HG03280 (cell line): ENCODE data around the gene RALGAPA2.
A peak's percentile ranks its signal among the peaks of the same experiment; 100 is the strongest.

Source experiments
- ATAC-seq: cut with Tn5 transposase; IDR thresholded peaks from one replicate; pipeline ENCODE4 v1.9.1; 2021; ENCODE audit warnings: mild to moderate bottlenecking, moderate library complexity; ENCODE audit not compliant: unreplicated experiment

The RALGAPA2 gene

DNA sequence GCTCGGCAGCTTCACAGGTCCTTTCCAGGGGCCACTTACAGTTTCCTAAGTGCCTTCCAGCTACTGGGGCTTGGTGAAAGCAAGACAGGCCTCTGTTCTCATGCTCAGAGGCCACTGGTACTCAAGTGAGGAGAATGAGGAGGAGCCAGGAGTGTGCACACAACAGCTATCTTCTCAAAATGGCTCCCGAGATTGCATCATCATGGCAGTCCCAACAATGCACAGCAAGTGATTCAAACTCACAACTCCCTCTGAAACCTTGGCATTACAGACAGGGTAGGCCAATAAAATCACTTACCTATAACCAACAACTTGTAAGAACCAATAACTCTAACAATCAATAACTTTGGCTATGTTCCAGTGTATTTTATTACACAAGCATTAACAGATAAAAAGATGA lies 77.4 kb downstream of the RALGAPA2 start:
- no peak for ATAC-seq

DNA sequence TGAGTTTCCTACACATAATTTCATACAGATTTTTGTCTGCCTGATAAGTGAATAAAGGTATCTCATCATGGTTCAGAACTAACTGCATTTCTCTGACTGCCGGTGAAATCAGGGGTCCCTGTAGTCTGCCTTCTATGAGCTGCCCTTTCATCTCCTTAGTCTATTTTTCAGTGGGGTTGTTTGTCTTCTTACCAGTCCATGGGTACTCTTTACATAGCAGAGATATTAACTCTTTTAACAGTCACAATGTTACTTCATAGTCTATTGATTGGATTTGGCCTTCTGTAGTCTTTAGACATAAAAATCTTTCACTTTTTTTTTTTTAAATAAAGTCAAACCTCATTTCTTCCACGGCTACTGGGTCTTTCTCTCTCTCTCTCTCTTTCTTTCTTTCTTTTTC lies 79.8 kb downstream of the RALGAPA2 start:
- ATAC-seq = no peak

DNA sequence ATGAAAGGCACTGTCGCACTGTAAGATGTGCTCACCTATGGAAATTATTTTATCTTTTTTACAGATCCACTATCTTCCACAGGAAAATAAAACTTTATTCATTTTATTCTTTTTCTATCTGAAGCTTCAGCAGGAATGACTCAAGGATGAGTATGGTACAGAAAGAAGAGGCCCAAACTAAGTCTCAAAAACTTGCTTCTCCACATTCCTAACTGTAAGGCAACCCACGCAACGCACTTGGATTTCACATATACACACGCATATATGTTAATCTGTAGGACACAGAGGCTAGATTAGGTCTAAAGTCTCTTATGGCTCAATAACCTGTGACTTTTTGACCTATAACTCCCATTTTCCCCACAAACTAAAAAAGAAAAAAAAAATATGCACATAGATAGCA lies 81.9 kb downstream of the RALGAPA2 start:
- ATAC-seq = no peak

DNA sequence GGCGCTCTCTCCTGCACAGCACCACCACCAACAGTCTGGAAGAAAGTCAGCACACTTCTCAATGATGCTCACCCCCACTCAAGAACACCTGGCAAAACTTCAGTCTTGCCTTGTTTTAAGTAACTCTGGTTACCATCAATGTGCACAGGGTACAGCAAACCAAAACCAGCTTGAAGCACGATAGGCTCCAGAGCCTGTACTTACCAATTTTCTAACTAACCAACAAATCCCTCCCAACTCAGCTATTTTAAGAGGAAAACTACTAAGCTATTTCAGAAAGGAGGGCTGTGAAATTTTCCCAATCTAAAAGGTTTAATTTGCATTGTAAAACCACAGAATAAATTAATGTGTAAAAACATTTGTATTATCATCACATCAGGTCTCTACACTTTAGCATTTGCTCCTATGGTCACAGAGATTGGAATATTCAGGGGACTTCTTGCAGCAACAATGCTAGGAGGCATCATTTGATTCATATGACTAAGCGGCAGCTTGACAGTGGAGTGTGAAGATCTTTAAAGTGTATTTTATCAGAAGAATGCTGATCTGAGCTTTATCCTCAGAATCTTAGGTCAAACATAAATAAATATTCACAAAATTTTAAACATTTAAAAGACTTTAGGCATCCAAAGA lies 82.8 kb downstream of the RALGAPA2 start:
- no peak for ATAC-seq

DNA sequence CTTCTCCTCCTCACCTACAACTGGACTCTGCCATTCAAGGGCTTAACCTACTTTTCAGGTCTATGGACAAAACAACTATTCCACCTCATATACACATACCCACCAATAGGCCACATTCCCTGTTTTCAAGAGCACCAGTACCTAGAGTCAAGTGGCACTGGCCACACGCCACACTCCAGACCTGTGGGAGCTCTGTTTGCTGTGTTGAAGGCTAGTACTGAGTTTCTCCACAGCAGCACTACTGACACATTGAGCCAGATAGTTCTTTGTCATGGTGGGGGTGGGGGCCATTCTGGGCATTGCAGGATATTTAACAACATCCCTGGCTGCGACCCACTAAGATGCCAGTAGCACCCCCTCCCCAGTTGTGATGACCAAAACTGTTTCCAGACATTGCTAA lies 84.1 kb downstream of the RALGAPA2 start:
- ATAC-seq = no peak

DNA sequence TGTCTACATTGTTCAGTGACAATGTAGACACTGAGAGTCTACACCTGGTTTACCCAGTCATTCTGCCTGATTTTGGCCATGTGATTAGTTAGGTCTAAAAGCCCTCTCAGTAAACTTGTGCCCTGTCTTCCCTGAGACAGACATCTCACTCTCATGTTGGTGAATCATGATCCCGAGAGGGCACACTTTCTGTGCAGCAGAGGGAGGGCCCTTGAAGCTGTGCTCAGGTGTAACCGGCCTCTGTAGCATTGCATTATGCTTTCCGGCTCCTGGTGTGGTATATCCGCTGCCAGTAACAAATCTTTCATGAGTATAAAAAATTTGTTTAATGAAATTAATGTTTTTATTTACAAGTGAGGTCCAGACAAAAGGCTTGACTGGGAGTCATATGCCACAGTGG lies 85.0 kb downstream of the RALGAPA2 start:
- ATAC-seq = no peak

DNA sequence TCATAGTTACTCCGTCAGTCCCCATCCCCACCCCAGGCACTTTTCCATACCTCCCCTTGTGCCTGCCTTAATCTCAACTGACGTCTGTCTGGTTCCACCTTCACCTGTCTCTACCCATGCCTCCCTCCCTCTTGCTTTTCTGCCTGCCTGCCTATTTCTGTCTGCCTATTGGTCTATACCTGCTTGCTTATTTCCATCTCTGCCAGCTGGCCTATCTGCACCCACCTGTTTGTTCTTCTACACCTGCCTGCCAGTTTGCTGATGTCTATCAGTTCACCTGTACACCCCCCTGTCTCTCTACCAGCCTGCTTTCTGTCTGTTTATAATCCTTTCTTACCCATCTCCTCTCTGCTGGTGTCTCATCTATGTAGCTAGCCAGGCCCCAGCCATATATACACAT lies 87.5 kb downstream of the RALGAPA2 start:
- no peak for ATAC-seq

DNA sequence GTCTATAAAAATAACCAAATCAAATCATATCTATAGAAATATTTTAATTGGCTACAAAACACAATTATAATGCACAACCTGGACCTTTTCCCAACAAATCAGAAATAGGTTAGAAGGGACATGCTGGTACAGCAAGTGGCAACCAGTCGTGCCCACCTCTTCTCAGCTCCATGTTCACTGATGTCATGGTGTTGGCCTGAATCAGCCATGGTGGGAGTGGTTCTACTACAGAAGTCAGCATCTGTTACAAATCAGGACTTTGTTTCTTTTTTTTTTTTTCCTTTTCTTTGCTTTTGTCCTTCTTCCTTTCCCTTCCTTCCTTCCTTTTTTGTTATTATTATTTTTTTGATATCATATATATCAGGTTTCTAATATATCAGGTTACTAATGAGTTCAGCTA lies 91.2 kb downstream of the RALGAPA2 start:
- ATAC-seq = no peak

DNA sequence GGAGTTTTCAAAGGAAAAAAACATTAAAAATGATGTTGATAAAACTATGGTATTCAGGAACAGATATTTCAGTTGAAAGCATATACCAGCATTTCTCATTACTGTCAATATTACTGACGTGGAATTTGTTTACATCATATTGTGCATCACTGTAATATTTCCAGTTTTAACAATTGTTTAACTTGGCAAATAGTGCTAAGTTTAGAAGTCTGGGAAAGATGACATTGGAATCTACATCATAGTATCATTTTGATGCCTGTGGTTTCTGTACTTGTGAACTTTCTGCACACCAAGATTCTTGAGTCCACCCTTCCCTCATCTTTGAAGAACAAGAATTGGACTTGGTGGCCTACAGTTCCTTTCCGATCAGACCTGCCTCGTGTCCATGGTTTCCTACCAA lies 98.1 kb downstream of the RALGAPA2 start:
- no peak for ATAC-seq

DNA sequence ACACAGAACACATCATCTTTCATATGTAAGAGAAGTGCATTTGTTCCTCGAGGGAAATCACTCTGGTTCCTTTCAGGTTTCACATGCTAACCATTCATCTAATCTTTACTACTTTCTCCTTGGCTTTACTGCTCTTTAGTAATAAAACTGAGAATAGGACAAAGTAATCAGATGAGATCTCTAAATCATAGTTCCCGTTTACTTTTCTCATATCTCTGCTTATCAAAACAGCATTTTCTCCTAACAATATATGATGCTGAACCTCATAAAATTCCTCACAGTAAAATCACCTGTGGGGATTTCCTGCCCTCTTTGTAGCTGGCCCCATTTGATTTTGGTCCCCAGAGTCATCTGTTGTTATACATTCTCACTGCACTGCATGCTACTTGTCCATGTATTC lies 100.2 kb downstream of the RALGAPA2 start:
- ATAC-seq = no peak

DNA sequence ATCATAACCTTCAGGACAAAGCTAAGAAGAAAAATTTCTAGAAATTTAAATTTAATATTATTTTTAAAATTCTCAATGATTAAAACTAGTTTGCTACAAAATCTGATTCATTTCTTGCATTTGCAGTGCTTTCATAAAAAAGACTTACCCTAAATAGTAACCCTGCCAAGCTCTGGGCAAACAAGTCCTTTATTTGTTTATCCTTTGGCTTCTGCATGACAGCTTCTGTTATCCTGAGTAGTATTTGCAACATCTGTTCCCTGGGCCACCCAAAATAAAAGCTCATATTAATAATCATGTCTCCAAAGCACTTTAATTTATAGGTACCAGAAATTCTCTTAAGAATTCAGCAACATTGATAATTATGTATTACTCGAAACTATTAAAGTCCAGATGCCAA lies 101.3 kb downstream of the RALGAPA2 start:
- ATAC-seq = no peak

DNA sequence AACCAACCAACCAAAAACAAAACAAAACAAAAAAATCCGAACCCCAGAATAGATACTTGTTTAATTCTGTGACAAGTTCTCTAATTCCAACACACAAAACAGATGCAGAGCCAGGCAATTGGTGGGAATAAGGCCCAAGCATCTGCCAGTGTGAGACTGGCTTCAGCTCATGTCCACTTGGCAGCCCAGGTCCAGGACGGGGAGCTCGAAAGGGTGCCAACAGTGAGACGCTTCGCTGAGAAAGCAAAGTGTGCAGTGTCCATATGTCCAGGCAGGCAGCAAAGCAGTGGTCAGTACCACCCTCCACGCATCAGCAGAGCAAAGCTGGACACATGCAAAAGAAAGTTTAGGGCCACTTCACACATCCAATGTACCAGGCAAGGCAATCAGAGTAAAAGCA lies 102.9 kb downstream of the RALGAPA2 start:
- no peak for ATAC-seq

DNA sequence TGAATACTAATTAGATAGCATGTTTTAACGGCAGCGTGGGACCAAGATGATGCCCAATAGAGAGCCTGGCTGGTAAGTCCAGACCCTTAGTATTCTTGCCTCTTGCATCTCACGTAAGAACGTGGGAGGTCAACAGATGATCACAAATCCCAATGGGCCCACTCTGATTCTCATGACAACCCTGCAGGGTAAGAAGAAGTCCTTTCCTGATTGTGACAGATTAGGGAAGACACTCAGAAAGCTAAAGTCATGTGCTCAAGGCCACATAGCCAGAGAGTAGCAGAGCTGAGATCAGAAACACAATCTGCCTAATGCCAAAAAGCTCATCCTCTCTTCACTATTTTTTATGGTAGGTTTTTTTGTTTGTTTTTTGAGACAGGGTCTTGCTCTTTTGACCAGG lies 103.8 kb downstream of the RALGAPA2 start:
- ATAC-seq = no peak

DNA sequence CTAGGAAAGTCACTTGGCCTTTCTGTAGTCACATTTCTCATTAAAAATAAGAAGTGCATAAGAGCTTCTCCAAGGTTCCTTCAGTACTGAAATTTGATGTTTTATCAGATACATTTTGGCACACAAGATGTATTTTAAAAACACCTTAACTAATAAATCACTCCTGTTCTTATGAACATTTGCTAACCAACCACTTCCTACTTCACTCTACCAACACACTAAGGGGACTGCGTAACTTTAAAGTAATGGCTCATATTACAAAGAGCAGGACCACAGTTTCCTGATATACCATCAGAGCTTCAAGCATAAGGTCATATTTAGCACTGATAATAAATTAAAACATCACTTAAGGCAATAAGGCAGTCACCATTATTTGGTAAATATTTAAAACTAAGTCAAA lies 104.4 kb downstream of the RALGAPA2 start:
- no peak for ATAC-seq

DNA sequence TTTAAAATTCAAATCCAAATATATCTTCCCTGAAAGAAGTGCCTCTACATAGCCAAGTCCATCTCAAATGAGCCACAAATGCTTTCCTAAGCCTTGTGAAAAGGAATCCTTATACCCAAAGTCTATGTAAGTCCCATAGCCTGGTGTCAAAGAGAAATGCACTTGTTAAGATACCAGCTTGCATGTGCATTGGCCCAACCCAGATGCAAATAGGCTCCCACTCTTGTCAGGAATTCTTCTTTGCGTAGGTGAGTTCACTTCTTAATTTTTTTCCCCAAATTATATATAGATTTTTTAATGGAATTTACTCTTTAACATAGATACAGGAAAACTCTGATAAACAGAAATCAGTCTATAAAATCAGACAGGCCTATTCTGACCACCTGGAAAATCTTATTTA lies 105.6 kb downstream of the RALGAPA2 start:
- ATAC-seq = no peak

DNA sequence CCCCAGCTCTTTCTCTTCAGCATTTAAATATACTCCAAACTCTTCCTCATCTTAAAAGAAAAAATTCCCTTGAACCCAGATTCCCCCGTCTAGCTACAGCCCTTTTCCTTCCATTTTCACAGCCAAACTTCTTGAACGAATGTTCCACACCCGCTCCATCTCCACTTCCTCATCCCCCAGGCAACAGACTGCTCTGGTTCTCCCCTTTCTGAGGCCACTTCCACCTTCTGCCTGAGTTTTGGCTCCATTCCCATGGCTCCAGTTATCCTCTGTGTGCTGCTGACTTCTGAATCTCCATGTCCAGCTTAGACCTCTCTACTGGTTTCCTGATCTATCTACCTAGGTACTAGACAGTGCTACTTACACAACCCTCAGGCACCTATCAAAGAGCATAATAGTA lies 106.4 kb downstream of the RALGAPA2 start:
- no peak for ATAC-seq

DNA sequence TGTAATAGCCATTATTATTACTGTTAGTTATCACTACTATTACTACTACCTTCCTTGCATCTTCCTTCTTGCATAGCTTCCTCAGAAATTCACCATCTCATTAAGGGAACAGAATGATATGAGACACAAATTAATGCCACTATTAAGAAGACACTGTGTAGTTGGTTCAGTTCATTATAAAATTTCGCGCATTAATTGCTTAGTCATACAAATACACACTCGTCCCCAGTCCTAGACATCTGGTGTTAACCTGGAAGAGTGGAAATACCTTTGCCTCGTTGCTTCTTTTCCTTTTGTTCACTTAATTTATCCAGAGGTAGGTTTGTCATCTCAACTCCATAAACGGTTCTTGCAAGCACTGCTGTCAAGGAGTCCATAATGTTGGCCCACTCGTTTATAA lies 107.5 kb downstream of the RALGAPA2 start:
- no peak for ATAC-seq

DNA sequence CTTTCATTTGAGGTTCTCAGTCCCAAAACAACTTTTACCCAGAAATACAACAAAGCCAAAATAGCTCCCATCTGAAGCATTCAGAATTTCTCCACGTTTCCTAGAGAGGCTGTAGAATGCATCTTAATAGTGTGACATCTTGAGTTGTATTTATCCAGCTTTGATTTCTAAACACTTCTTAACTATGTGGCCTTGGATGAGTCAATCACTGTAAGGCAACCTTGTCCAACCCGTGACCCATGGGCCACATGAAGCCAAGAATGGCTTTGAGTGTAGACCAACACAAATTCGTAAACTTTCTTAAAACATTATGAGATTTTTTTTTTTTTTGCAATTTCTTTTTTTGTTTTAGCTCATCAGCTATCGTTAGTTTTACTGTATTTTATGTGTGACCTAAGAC lies 108.1 kb downstream of the RALGAPA2 start:
- ATAC-seq = no peak

DNA sequence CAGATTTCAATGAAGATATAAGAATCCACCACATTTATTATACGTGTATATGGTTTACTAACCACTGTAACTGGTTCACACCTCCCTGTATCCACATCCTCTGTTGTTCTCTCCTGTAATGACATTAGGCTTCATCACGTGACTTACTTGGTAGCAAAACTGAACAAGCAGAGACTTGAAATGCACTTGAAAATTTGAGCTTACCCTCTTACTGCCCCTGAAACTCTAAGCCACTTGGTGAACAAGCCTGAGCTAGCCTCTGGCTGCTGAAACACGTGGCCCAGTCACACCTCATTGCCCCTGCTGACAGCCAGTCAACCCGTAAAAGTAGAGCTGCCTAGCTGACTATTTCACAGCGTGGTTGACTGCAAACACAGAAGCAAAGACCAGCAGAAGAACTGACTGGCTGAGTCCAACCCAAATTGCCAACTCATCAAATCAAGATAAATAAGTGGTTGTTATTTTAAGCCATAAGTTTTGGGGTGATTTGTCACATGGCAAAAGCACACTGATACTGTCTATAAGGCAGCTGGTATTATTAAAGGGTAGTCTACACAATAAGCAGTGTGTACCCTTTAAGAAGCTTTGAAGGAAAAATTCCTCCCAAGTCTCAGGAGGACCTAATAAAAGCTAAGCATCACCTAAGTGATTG lies 109.0 kb downstream of the RALGAPA2 start:
- ATAC-seq = peak; percentile 96

DNA sequence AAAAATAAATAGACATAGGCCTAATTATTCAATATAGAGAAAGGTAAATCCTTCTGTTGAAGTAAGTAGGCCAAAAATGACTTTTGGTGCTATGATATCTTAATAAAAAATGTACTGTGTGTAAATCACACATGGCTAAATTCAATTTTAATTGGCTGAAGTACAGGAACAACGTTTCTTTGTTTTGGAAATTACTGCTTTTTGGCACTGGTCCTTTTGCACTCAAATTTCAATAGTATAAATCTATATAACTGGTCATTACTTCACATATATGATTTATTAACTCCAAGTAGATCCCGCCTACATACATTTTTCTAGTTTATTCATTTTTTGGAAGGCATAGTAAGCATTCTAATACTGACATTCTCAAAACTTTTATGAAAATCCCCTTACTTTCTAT lies 114.5 kb downstream of the RALGAPA2 start:
- no peak for ATAC-seq

DNA sequence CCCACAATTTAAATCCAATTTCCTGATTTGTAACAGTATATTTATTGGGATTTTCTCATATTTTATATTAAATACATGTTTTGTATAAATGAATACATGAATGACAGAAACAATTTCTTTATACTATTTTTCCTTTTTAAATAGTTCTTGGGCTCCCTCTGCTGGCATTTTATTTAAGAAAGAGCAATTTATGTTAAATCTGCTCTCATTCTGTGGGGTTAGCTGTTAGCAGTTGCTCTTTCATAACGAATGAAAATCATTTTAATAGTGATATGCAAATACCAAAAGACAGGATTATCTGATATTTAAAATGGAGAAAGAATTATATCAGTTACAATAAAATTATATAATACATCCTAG lies 118.3 kb downstream of the RALGAPA2 start:
- ATAC-seq = no peak

DNA sequence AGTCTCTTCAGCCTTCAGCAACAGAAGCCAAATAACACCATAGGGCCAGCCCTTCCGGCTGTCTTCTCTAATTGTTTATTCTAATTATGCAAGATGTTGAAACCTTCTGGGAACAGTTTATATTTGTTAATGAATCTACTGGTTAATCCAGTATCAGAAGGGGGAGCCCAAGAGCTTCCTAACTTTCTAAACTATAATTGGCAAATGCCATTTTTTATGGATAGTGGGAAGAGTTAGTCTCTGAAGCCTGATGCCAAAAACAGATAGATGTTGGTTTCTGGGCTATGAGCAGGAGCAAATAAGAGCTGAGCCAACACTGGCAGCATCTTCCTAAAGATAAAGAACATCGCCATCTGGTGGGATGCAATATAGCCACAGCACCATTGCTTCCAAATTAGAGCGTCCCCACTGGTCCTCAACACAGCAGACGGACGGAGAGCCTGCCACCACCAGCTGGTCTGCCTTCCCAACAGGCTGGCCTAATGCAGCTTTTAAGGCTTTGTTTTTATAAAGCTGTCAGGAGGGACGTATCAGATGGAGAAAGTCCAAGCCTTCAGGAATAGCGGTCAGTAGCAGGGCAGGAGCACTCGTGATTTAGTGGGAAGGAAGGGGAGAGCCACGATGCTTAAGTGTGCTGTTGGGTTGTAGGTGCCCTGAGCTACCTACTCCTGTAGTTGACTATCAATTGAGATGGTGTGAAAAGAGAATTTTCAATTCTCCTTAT lies 118.8 kb downstream of the RALGAPA2 start:
- no peak for ATAC-seq

DNA sequence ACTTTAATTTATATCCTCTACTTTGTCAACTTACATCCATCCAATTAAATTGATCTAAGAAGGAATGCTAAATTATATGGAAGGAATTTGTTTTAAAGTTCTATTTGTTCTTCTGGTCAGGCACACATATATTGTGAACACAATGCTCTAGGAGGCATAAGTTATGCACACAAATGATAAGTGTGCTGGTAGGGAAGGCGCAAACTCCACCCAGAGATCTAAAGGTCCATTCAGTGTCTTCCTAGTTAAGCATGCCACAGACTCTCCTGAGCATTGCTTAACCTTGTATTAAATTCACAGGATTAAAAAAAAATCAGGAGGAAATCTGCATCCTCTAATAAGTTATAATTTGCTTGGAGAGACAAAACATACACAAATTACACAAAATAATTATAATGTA lies 127.3 kb downstream of the RALGAPA2 start:
- ATAC-seq = no peak
